IPS-15b (cell line): ENCODE data around the gene SLC37A2.
"Not testable (repeated sequence)": the region's sequence is repeated elsewhere in the genome, so short reads cannot be mapped to it uniquely, and the experiment has no call there.

Source experiments
- H3K27me3 ChIP-seq: one replicate; pipeline ENCODE4 v1.6.1; 2013; ENCODE audit warnings: low read length; ENCODE audit not compliant: control insufficient read depth, insufficient read depth
- H3K36me3 ChIP-seq: one replicate; pipeline ENCODE4 v1.6.1; 2013; ENCODE audit warnings: low read length; ENCODE audit not compliant: control insufficient read depth, insufficient read depth
- H3K4me1 ChIP-seq: one replicate; pipeline ENCODE4 v1.6.1; 2013; ENCODE audit warnings: mild to moderate bottlenecking, low read length; ENCODE audit not compliant: control insufficient read depth, insufficient read depth
- H3K4me3 ChIP-seq: one replicate; pipeline ENCODE4 v1.5.1; 2013; ENCODE audit warnings: low read depth, low read length
- H3K9ac ChIP-seq: one replicate; pipeline ENCODE4 v1.6.1; 2013; ENCODE audit warnings: low read depth, mild to moderate bottlenecking, low read length
- H3K9me3 ChIP-seq: one replicate; pipeline ENCODE4 v1.6.1; 2013; ENCODE audit warnings: mild to moderate bottlenecking, low read length; ENCODE audit not compliant: control insufficient read depth, insufficient read depth

Gene SLC37A2

GRCh38 chr11:125086633-125087296 lies 23.7 kb downstream of the SLC37A2 start:
- Histone ChIP-seq H3K27me3 (no peaks in the 10 kb centered on the region), H3K9me3 (no peaks in the 10 kb centered on the region), H3K4me3 (no peak overlapping the region), H3K36me3 (no peaks in the 10 kb centered on the region), H3K4me1 (peaks cover 5% of the 10 kb centered on the region), H3K9ac (no peak overlapping the region)

- Histone ChIP-seq H3K36me3 (no peaks in the 10 kb centered on the region), H3K9me3 (no peaks in the 10 kb centered on the region), H3K4me1 (peaks cover 16% of the 10 kb centered on the region), H3K4me3 (no peak overlapping the region), H3K9ac (no peak overlapping the region), H3K27me3 (no peaks in the 10 kb centered on the region)
These were observed 25.0 kb downstream of the SLC37A2 start for GRCh38 chr11:125088123-125088522.

- Histone ChIP-seq H3K9me3 (no peaks in the 10 kb centered on the region), H3K4me3 (no peak overlapping the region), H3K36me3 (no peaks in the 10 kb centered on the region), H3K4me1 (peaks cover 19% of the 10 kb centered on the region), H3K9ac (no peak overlapping the region), H3K27me3 (no peaks in the 10 kb centered on the region)
These were observed 25.7 kb downstream of the SLC37A2 start for GRCh38 chr11:125088576-125089455.

- H3K9ac ChIP-seq, H3K4me3 ChIP-seq, H3K36me3 ChIP-seq, H3K9me3 ChIP-seq, H3K27me3 ChIP-seq: not testable (repeated sequence)
- peaks cover 19% of the 10 kb centered on the region for H3K4me1 ChIP-seq
These were observed 26.4 kb downstream of the SLC37A2 start for GRCh38 chr11:125089481-125089880.

- not testable (repeated sequence) for H3K4me3 ChIP-seq, H3K9ac ChIP-seq, H3K36me3 ChIP-seq, H3K27me3 ChIP-seq, H3K9me3 ChIP-seq
- H3K4me1 ChIP-seq, result peaks cover 19% of the 10 kb centered on the region
These were observed 27.0 kb downstream of the SLC37A2 start for GRCh38 chr11:125090151-125090550.

GRCh38 chr11:125090816-125091215 lies 27.7 kb downstream of the SLC37A2 start:
- Histone ChIP-seq H3K27me3 (no peaks in the 10 kb centered on the region), H3K4me3 (no peak overlapping the region), H3K9me3 (no peaks in the 10 kb centered on the region), H3K9ac (no peak overlapping the region), H3K36me3 (no peaks in the 10 kb centered on the region), H3K4me1 (peaks cover 19% of the 10 kb centered on the region)

GRCh38 chr11:125091247-125091876 lies 28.3 kb downstream of the SLC37A2 start:
- Histone ChIP-seq H3K36me3 (peaks cover 3% of the 10 kb centered on the region), H3K4me1 (peaks cover 19% of the 10 kb centered on the region), H3K4me3 (no peak overlapping the region), H3K9me3 (no peaks in the 10 kb centered on the region), H3K9ac (no peak overlapping the region), H3K27me3 (no peaks in the 10 kb centered on the region)

- H3K36me3 ChIP-seq, result peaks cover 3% of the 10 kb centered on the region
- no peak overlapping the region for H3K9ac ChIP-seq
- no peaks in the 10 kb centered on the region for H3K9me3 ChIP-seq
- H3K4me1 ChIP-seq, result peaks cover 19% of the 10 kb centered on the region
- H3K27me3 ChIP-seq, result no peaks in the 10 kb centered on the region
- H3K4me3 ChIP-seq, result no peak overlapping the region
These were observed 29.0 kb downstream of the SLC37A2 start for GRCh38 chr11:125091877-125092664.

- H3K27me3 ChIP-seq, result no peaks in the 10 kb centered on the region
- peaks cover 3% of the 10 kb centered on the region for H3K36me3 ChIP-seq
- H3K4me1 ChIP-seq, result peaks cover 19% of the 10 kb centered on the region
- no peak overlapping the region for H3K9ac ChIP-seq
- no peaks in the 10 kb centered on the region for H3K9me3 ChIP-seq
- H3K4me3 ChIP-seq, result no peak overlapping the region
These were observed 29.6 kb downstream of the SLC37A2 start for GRCh38 chr11:125092669-125093068.

GRCh38 chr11:125093502-125093901 lies 30.4 kb downstream of the SLC37A2 start:
- no peak overlapping the region for H3K4me3 ChIP-seq
- no peaks in the 10 kb centered on the region for H3K27me3 ChIP-seq
- H3K36me3 ChIP-seq, result peaks cover 8% of the 10 kb centered on the region
- H3K4me1 ChIP-seq, result peaks cover 19% of the 10 kb centered on the region
- no peak overlapping the region for H3K9ac ChIP-seq
- H3K9me3 ChIP-seq, result no peaks in the 10 kb centered on the region

- no peaks in the 10 kb centered on the region for H3K27me3 ChIP-seq
- H3K36me3 ChIP-seq, result peaks cover 11% of the 10 kb centered on the region
- peaks cover 19% of the 10 kb centered on the region for H3K4me1 ChIP-seq
- no peak overlapping the region for H3K9ac ChIP-seq
- H3K9me3 ChIP-seq, result no peaks in the 10 kb centered on the region
- no peak overlapping the region for H3K4me3 ChIP-seq
These were observed 31.6 kb downstream of the SLC37A2 start for GRCh38 chr11:125094731-125095130.
